ENCODE results near the gene CCIN. TPM values are rescaled to one million over a fixed set of nuclear protein-coding genes. Genes with fewer than 3 reads are reported as not detected.

Gene CCIN
- total RNA-seq, 1 donor from 2014 or later = not detected

DNA sequence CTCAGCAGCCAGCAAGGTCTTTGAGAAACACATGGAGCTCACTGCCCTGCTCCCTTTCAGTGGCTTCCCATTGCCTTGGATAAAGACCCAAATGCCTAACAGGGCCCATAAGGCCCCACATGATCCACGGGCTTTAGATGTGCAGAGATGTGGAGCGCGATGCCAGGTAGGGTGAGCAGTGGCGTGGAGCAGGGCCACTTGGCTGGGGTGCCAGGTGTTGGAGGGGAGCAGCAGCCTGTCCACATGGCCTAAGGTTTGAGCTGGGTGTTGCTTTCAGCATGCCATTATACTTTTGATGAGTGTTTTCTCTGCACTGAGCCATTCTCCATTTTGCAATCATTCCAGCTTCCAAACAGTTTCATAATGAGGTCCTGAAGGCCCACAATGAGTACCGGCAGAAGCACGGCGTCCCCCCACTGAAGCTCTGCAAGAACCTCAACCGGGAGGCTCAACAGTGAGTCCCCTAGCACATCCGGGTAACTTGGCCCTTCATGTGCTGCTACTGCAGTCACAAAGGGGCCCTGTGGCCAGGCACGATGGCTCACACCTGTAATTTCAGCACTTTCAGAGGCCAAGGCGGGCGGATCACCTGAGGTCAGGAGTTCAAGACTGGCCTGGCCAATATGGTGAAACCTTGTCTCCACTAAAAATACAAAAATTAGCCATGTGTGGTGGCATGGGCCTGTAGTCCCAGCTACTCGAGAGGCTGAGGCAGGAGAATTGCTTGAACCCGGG is 21.6 kb upstream of the CCIN start:
- no peaks in the 10 kb centered on the region for H3K27me3 ChIP-seq (ENCODE audit: control insufficient read depth, insufficient read depth, low read length)
- TF ChIP-seq, protein P1, sequence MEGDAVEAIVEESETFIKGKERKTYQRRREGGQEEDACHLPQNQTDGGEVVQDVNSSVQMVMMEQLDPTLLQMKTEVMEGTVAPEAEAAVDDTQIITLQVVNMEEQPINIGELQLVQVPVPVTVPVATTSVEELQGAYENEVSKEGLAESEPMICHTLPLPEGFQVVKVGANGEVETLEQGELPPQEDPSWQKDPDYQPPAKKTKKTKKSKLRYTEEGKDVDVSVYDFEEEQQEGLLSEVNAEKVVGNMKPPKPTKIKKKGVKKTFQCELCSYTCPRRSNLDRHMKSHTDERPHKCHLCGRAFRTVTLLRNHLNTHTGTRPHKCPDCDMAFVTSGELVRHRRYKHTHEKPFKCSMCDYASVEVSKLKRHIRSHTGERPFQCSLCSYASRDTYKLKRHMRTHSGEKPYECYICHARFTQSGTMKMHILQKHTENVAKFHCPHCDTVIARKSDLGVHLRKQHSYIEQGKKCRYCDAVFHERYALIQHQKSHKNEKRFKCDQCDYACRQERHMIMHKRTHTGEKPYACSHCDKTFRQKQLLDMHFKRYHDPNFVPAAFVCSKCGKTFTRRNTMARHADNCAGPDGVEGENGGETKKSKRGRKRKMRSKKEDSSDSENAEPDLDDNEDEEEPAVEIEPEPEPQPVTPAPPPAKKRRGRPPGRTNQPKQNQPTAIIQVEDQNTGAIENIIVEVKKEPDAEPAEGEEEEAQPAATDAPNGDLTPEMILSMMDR (IDR thresholded peaks at IDR 0.05; ENCODE audit: insufficient read depth, low read length, poor library complexity, severe bottlenecking) = no peak
- H3K36me3 ChIP-seq (ENCODE audit: control insufficient read depth, insufficient read depth, low read length) = no peaks in the 10 kb centered on the region
- no peak overlapping the region for H3K4me3 ChIP-seq (ENCODE audit: low read depth, low read length)
- DNase-seq (ENCODE audit: low read depth) = no peak

DNA sequence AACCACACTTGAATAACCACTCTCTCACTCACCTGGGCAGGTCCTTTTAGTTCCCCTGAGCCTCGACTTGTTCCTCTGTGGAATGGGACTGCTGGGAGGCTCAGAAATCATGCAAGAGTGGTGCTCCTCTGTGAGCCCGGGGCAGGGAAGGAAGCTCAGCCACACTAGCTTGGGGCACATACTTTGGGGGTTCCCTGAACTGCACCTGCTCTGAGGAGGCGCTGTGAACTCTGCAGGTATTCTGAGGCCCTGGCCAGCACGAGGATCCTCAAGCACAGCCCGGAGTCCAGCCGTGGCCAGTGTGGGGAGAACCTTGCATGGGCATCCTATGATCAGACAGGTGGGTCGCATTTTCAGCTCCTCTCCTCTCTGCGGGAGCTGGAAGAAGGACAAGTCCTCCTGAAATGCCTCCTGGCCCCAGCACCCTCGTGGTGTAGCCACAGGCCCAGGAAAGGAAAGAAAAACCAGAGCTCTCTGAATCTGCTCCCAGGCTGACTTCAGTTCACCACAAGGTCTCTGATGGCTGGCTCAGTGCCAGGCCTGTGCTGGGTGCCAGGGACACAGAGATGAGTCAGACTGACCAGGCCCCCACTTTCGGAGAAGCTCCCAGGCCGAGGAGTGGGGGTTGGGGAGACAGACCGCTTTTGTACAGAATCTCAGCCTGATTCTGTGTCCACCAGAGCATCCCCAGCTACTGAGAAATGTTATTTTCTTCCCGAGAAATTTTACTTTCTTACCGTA is 20.7 kb upstream of the CCIN start:
- H3K36me3 ChIP-seq (ENCODE audit: control insufficient read depth, insufficient read depth, low read length) = no peaks in the 10 kb centered on the region
- no peaks in the 10 kb centered on the region for H3K27me3 ChIP-seq (ENCODE audit: control insufficient read depth, insufficient read depth, low read length)
- DNase-seq (ENCODE audit: low read depth) = peak; percentile 88
- no peak overlapping the region for H3K4me3 ChIP-seq (ENCODE audit: low read depth, low read length)
- TF ChIP-seq, protein P1 (IDR thresholded peaks at IDR 0.05; ENCODE audit: insufficient read depth, low read length, poor library complexity, severe bottlenecking) = no peak

DNA sequence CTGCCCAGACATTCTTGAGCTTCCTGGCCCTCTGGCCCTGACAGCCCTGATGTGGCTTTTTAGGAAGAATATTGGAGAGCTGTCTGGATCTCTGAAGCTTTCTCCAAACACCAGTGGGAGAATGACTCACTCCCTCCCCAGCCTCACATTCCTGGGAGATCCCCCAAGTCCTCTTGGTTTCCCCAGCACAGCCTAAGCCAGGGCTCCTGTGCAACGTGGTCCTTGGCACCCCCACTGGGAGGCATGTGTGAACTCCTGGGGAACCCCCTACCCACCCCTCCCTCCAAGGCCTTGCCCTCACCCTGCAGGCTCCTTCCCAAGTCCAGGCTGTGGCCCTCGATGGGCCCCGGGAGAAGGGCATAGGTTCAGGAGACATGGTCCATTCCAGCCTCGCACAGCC is 20.0 kb upstream of the CCIN start:
- Histone ChIP-seq H3K36me3 (ENCODE audit: control insufficient read depth, insufficient read depth, low read length) (no peaks in the 10 kb centered on the region), H3K4me3 (ENCODE audit: low read depth, low read length) (no peak overlapping the region), H3K27me3 (ENCODE audit: control insufficient read depth, insufficient read depth, low read length) (no peaks in the 10 kb centered on the region)
- DNase-seq (ENCODE audit: low read depth) = no peak
- TF ChIP-seq, protein P1 (IDR thresholded peaks at IDR 0.05; ENCODE audit: insufficient read depth, low read length, poor library complexity, severe bottlenecking) = no peak

DNA sequence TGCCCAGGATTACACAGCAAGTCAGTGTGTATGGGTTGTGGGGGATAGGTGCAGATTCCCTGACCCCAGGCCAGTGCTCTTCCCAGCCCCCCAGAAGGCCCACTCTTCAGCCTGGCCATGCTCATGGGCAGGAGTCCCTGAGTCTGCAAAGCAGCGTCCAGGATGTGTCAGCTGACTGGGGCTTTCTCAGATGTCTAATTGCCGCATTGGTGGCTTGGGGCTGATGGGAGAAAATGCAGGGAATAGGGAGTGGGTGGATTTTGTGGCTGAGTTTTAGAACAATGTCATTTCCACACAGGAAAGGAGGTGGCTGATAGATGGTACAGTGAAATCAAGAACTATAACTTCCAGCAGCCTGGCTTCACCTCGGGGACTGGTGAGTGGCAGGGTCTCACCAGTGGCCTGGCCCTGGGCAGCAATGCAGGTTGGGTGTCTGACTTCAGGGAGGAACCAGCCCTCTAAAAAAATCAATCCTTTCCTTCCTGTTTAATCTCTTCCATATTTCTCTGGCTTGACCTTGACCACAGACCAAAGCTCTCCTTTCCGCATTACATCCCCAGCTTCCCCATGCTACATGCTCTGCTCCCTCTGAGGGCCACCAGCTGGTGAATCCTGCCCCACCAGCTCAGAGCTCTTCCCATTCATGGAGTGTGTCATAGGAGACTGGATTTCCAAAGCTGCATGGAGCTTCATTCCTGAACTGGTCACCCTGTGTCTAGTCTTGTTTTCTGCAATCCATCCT is 18.4 kb upstream of the CCIN start:
- H3K4me3 ChIP-seq (ENCODE audit: low read depth, low read length) = no peak overlapping the region
- DNase-seq (ENCODE audit: low read depth) = no peak

DNA sequence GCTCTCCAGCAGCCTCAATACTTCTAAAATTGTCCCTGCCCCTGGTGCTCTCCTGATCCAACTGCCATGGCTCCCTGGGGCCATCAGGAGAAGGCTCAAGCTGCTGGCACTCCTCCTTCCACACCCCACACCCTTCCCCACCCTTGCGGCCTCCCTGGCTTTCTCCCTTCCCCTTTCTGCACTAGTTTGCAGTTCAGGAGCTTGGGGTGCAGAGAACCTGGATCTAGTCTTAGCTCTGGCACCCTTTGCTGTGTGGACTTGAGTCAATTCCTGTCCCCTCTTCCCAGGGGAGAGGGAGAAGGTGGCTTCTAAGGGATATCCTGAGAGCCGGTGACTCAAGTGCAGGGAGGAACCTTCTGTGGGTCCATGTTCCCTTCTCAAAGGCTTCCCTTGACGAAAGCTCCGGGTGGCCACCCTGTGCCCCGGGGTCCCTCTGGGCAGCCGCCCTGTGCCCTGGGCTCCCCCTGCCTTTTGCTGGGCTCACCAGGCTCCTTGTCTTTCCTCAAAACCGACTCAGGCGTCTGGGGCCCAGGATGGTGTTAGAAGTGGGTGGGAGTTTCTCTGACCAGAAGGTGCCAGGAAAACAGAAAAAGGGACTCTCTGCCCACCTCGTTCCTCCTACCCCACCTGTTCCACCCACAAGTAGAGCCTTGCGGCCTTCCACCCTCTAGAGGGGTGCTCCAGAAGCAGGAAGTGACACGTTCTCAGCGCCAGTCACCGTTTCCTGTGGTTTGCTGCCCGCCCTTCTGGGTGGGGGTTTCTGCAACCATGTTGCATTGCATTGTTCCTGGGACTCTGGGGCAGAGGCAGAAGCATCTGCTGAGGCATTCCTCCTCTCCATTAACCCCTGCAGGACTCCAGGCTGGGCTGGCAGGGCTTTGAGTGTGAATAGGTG is 17.6 kb upstream of the CCIN start:
- no peaks in the 10 kb centered on the region for H3K36me3 ChIP-seq (ENCODE audit: control insufficient read depth, insufficient read depth, low read length)
- no peaks in the 10 kb centered on the region for H3K27me3 ChIP-seq (ENCODE audit: control insufficient read depth, insufficient read depth, low read length)
- no peak for DNase-seq (ENCODE audit: low read depth)
- TF ChIP-seq, protein P1 (IDR thresholded peaks at IDR 0.05; ENCODE audit: insufficient read depth, low read length, poor library complexity, severe bottlenecking) = no peak
- H3K4me3 ChIP-seq (ENCODE audit: low read depth, low read length) = no peak overlapping the region

More for the DNA sequence above, 18.4 kb upstream of the CCIN start:
- no peaks in the 10 kb centered on the region for H3K27me3 ChIP-seq (ENCODE audit: control insufficient read depth, insufficient read depth, low read length)
- no peaks in the 10 kb centered on the region for H3K36me3 ChIP-seq (ENCODE audit: control insufficient read depth, insufficient read depth, low read length)
- TF ChIP-seq, protein P1 (IDR thresholded peaks at IDR 0.05; ENCODE audit: insufficient read depth, low read length, poor library complexity, severe bottlenecking) = no peak

Measured in kidney epithelial cell (primary cell).